Measurements from ENCODE around the gene PJA2. TPM values are rescaled to one million over a fixed set of nuclear protein-coding genes. Genes with fewer than 3 reads are reported as not detected.

The PJA2 gene
- total and polyA plus RNA-seq, 2 donors (not counting 3 experiments of a cell fraction or from before 2014, with no cell fraction given), result 24.4 to 64.9 TPM

GRCh38 chr5:109399092-109399759, 10.5 kb downstream of the PJA2 start:
- TF ChIP-seq JUN (IDR thresholded peaks at IDR 0.05; ENCODE audit: borderline replicate concordance, insufficient read depth, insufficient read length, low read depth), result no peak
- TF ChIP-seq POLR2A (IDR thresholded peaks at IDR 0.05; ENCODE audit: low read depth, low read length), result no peak
- no peak for TF ChIP-seq FOS (IDR thresholded peaks at IDR 0.05; ENCODE audit: borderline replicate concordance, insufficient read depth, low read length)
- no peak for TF ChIP-seq MAX (IDR thresholded peaks at IDR 0.05; ENCODE audit: insufficient read depth, insufficient read length)
- TF ChIP-seq GATA2 (IDR thresholded peaks at IDR 0.05; ENCODE audit: insufficient read depth, insufficient read length, low read depth, low read length), result no peak
- TF ChIP-seq CTCF (IDR thresholded peaks at IDR 0.05; ENCODE audit: extremely low read depth in 1 of 2, insufficient read depth in 1 of 2, low read depth in 1 of 2, low read length in 2 of 2), result no peak
- no peak for TF ChIP-seq MYC (IDR thresholded peaks at IDR 0.05; ENCODE audit: low read depth, low read length)
- TF ChIP-seq EZH2 (IDR thresholded peaks at IDR 0.05; ENCODE audit: borderline replicate concordance, low read depth, low read length, severe bottlenecking), result no peak
- no peak for TF ChIP-seq POLR2AphosphoS5 (IDR thresholded peaks at IDR 0.05; ENCODE audit: insufficient read depth, low read depth, low read length)
- H2AFZ ChIP-seq (ENCODE audit: low read depth, low read length), result no peak overlapping the region
- ChIA-PET POLR2A (no interaction called here), CTCF (interaction anchor here (1.8 kb wide), 1 partner anchor 12 kb away, joined by 3 read pairs; no protein-coding TSS in a partner anchor)
- no peak overlapping the region for H3K4me2 ChIP-seq (ENCODE audit: insufficient read depth, low read length)
- no peak overlapping the region for H3K9ac ChIP-seq (replicated peaks; ENCODE audit: extremely low read depth, insufficient read depth, low read length)
- no peak for FAIRE-seq
- no peaks in the 10 kb centered on the region for H3K36me3 ChIP-seq (ENCODE audit: control insufficient read depth in 2 of 2, extremely low read depth in 1 of 2, insufficient read depth in 2 of 2, low read length in 2 of 2)
- no peak overlapping the region for H3K4me3 ChIP-seq (replicated peaks in 1 of 3; ENCODE audit: insufficient read depth in 1 of 3, low read depth in 1 of 3, low read length in 3 of 3)
- H3K9me1 ChIP-seq (replicated peaks; ENCODE audit: control insufficient read depth, extremely low read depth, insufficient read depth, low read length), result no peaks in the 10 kb centered on the region
- intact Hi-C loops (cut with micrococcal nuclease) (no loop called here), dilution Hi-C loops (cut with MboI; ENCODE audit: extremely low pct_ligation_motif_present, low sequenced_read_pairs) (no loop called here)
- peaks cover 84% of the 10 kb centered on the region for H3K79me2 ChIP-seq (ENCODE audit: control insufficient read depth, insufficient read depth, low read length)
- no TSS peak for BruUV-seq (replicated peaks)
- no peaks in the 10 kb centered on the region for H3K4me1 ChIP-seq (ENCODE audit: control insufficient read depth, extremely low read depth, insufficient read depth, low read length)
- no peaks in the 10 kb centered on the region for H3K9me3 ChIP-seq (replicated peaks; ENCODE audit: control insufficient read depth, insufficient read depth, low read length)
- DNase-seq (ENCODE audit: low read depth, low spot score), result no peak
- no peaks in the 10 kb centered on the region for H3K27me3 ChIP-seq (ENCODE audit: control insufficient read depth in 2 of 2, insufficient read depth in 2 of 2, low read length in 2 of 2)
- H3K27ac ChIP-seq (ENCODE audit: insufficient read depth, low read depth, low read length), result no peak overlapping the region
- H4K20me1 ChIP-seq (replicated peaks; ENCODE audit: control insufficient read depth, extremely low read depth, insufficient read depth, low read length), result peaks cover 14% of the 10 kb centered on the region

Measured in endothelial cell of umbilical vein (primary cell).